Neural progenitor cell (in vitro differentiated cells): ENCODE results near the gene THBS3. TPM values are rescaled to one million over a fixed set of nuclear protein-coding genes. Genes with fewer than 3 reads are reported as not detected.

ENCODE experiments used
- DNase-seq: peaks from one replicate; pipeline ENCODE4 v3.0.0-alpha.2; 2016; ENCODE audit warnings: low spot score
- H2AFZ ChIP-seq: fragments of 200-600 bp; sonication (generic); replicated peaks from 2 replicates; pipeline ENCODE4 v1.6.1; 2016; ENCODE audit warnings: antibody characterized with exemption
- H3F3A ChIP-seq: fragments of 200-600 bp; sonication (generic); 2 replicates; pipeline ENCODE4 v1.6.1; 2016; ENCODE audit warnings: antibody characterized with exemption, low read depth
- H3K27ac ChIP-seq: fragments of 200-600 bp; sonication (generic); 2 replicates; pipeline ENCODE4 v1.5.1; 2016; ENCODE audit warnings: mild to moderate bottlenecking
- H3K27me3 ChIP-seq: fragments of 200-600 bp; sonication (generic); 2 replicates; pipeline ENCODE4 v1.6.1; 2016; ENCODE audit warnings: mild to moderate bottlenecking, moderate library complexity
- H3K36me3 ChIP-seq: fragments of 200-600 bp; sonication (generic); 2 replicates; pipeline ENCODE4 v1.5.1; 2016
- H3K4me1 ChIP-seq: fragments of 200-600 bp; sonication (generic); 2 replicates; pipeline ENCODE4 v1.6.1; 2016; ENCODE audit warnings: mixed run types
- H3K4me2 ChIP-seq: fragments of 200-600 bp; sonication (generic); 2 replicates; pipeline ENCODE4 v1.6.1; 2016
- H3K4me3 ChIP-seq: fragments of 200-600 bp; sonication (generic); 2 replicates; pipeline ENCODE4 v1.5.1; 2016
- H3K79me2 ChIP-seq: fragments of 200-600 bp; sonication (generic); 2 replicates; pipeline ENCODE4 v1.6.1; 2016; ENCODE audit warnings: low read depth
- H3K9ac ChIP-seq: fragments of 200-600 bp; sonication (generic); 2 replicates; pipeline ENCODE4 v1.6.1; 2016
- H3K9me3 ChIP-seq: fragments of 200-600 bp; sonication (generic); 2 replicates; pipeline ENCODE4 v1.5.1; 2016; ENCODE audit warnings: low read depth
- H4K20me1 ChIP-seq: fragments of 200-600 bp; sonication (generic); 2 replicates; pipeline ENCODE4 v1.6.1; 2016; ENCODE audit warnings: low read depth
- H3K27ac Mint-ChIP-seq: 3 replicates; pipeline ENCODE4 v1.8.0; 2021; ENCODE audit warnings: mixed read lengths
- H3K27me3 Mint-ChIP-seq: 2 replicates; pipeline ENCODE4 v1.8.0; 2022; ENCODE audit warnings: low read depth, mild to moderate bottlenecking, inconsistent platforms, moderate library complexity, mixed read lengths; ENCODE audit not compliant: insufficient read depth
- H3K36me3 Mint-ChIP-seq: 3 replicates; pipeline ENCODE4 v1.8.0; 2021; ENCODE audit warnings: mixed read lengths
- H3K4me1 Mint-ChIP-seq: 3 replicates; pipeline ENCODE4 v1.8.0; 2021; ENCODE audit warnings: mixed read lengths
- H3K4me3 Mint-ChIP-seq: 3 replicates; pipeline ENCODE4 v1.8.0; 2021; ENCODE audit warnings: mild to moderate bottlenecking, moderate library complexity, mixed read lengths
- H3K9me3 Mint-ChIP-seq: 3 replicates; pipeline ENCODE4 v1.8.0; 2020; ENCODE audit warnings: mixed read lengths
- CTCF ChIP-seq: fragments of 200-600 bp; sonication (generic); IDR thresholded peaks from 2 replicates; pipeline ENCODE4 v1.5.1; 2017; ENCODE audit warnings: antibody characterized with exemption, mild to moderate bottlenecking
- EZH2 ChIP-seq: fragments of 200-600 bp; sonication (generic); IDR thresholded peaks from 2 replicates; pipeline ENCODE4 v1.6.1; 2017; ENCODE audit warnings: antibody characterized with exemption, mild to moderate bottlenecking, moderate library complexity
- EZH2phosphoT487 ChIP-seq: fragments of 200-600 bp; sonication (generic); IDR thresholded peaks from 2 replicates; pipeline ENCODE4 v1.6.1; 2017; ENCODE audit warnings: antibody characterized with exemption
- total RNA-seq: library from RNA; depleted of rRNA; stranded (reverse); fragments of >200 nt; gene quantifications from 2 replicates; pipeline ENCODE4 v1.2.3, GENCODE V29; 2015; ENCODE audit warnings: low replicate concordance

THBS3 gene
- total RNA-seq, 1 donor from 2014 or later: 19.3 TPM

DNA sequence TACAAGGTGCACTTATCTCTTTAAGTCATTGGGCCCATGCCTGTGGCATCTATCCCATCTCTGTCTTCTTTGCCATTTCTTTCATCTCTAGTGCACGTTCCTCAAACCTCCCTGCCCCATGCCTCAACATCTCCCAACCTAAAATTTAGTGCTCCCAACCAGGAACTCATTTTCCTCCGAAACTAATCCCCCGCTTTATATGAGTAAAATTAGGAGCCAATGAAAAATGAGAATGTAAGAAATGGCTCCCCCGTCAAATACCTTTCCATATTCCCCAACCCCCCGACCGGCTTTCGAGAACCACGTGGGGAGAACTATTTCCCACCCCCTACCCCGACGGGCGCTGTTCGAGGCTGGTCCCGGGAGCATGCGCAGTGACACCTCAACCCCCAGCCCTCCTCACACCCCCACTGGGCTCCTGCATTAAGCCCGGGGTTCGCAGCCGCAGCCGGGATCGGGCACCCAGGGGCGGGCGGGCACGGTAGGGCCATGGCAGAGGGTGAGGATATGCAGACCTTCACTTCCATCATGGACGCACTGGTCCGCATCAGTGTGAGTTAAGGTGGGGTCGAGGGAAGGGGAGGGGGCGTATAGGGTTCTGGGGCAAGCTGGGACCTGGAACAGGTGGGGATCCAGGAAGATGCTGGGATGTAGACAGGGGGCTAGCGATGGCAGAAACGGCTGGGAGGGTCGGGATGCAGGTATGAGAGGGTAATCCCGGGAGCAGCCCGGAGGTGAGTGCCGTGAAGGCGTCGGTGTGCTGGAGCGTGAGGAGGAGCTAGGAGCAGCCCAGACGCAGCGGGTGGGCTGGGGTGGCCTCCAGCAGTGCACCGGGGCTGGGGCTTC, 34.0 kb downstream of the THBS3 start, which contains the start of gene TRIM46:
Gene TRIM46, plus strand, starts transcription at position 372 of the 846 bp plus-strand sequence. Its CDS starts 118 bp downstream, at position 490.
- no peaks in the 10 kb centered on the region for H3K36me3 ChIP-seq
- H3K9ac ChIP-seq: peak within 1 kb of the TSS; percentile 77
- Mint-ChIP-seq H3K4me3 (peak within 1 kb of the TSS; percentile 94), H3K36me3 (peaks cover 14% of the 10 kb centered on the region), H3K27me3 (peaks cover 19% of the 10 kb centered on the region), H3K4me1 (peaks cover 36% of the 10 kb centered on the region), H3K27ac (peak within 1 kb of the TSS; percentile 69), H3K9me3 (no peaks in the 10 kb centered on the region)
- H4K20me1 ChIP-seq: no peaks in the 10 kb centered on the region
- H3K4me2 ChIP-seq: peak within 1 kb of the TSS; percentile 98
- TF ChIP-seq CTCF (no peak), EZH2phosphoT487 (peak; percentile 29)
- peaks cover 65% of the 10 kb centered on the region for H3F3A ChIP-seq
- H3K79me2 ChIP-seq: peaks cover 26% of the 10 kb centered on the region
- peaks cover 8% of the 10 kb centered on the region for H3K4me1 ChIP-seq
- H3K27ac ChIP-seq: peak within 1 kb of the TSS; percentile 70
- H3K4me3 ChIP-seq: peak within 1 kb of the TSS; percentile 87
- no peaks in the 10 kb centered on the region for H3K27me3 ChIP-seq
- peak; percentile 81 for DNase-seq
- H2AFZ ChIP-seq: peak within 1 kb of the TSS; percentile 94
- H3K9me3 ChIP-seq: no peaks in the 10 kb centered on the region

GRCh38 chr1:155172732-155173477, 34.8 kb downstream of the THBS3 start, which contains the start of gene KRTCAP2:
Gene KRTCAP2, minus strand, starts transcription at chr1:155173304. Its CDS starts 80 bp downstream, at chr1:155173224.
- DNase-seq: peak; percentile 98
- Histone ChIP-seq H3K4me2 (peak within 1 kb of the TSS; percentile 98), H2AFZ (peak within 1 kb of the TSS; percentile 94), H3K36me3 (no peaks in the 10 kb centered on the region), H3K4me1 (peaks cover 8% of the 10 kb centered on the region), H3F3A (peaks cover 73% of the 10 kb centered on the region), H3K27ac (peak within 1 kb of the TSS; percentile 70), H3K4me3 (peak within 1 kb of the TSS; percentile 87), H3K9ac (peak within 1 kb of the TSS; percentile 77), H3K79me2 (peaks cover 26% of the 10 kb centered on the region), H3K27me3 (no peaks in the 10 kb centered on the region), H4K20me1 (no peaks in the 10 kb centered on the region), H3K9me3 (no peaks in the 10 kb centered on the region)
- H3K4me3 Mint-ChIP-seq: peak within 1 kb of the TSS; percentile 94
- TF ChIP-seq EZH2: no peak
- TF ChIP-seq EZH2phosphoT487: no peak
- TF ChIP-seq CTCF: peak; percentile 91
- no peaks in the 10 kb centered on the region for H3K9me3 Mint-ChIP-seq
- peaks cover 19% of the 10 kb centered on the region for H3K27me3 Mint-ChIP-seq
- peaks cover 14% of the 10 kb centered on the region for H3K36me3 Mint-ChIP-seq
- peak within 1 kb of the TSS; percentile 58 for H3K27ac Mint-ChIP-seq
- H3K4me1 Mint-ChIP-seq: peaks cover 38% of the 10 kb centered on the region

DNA sequence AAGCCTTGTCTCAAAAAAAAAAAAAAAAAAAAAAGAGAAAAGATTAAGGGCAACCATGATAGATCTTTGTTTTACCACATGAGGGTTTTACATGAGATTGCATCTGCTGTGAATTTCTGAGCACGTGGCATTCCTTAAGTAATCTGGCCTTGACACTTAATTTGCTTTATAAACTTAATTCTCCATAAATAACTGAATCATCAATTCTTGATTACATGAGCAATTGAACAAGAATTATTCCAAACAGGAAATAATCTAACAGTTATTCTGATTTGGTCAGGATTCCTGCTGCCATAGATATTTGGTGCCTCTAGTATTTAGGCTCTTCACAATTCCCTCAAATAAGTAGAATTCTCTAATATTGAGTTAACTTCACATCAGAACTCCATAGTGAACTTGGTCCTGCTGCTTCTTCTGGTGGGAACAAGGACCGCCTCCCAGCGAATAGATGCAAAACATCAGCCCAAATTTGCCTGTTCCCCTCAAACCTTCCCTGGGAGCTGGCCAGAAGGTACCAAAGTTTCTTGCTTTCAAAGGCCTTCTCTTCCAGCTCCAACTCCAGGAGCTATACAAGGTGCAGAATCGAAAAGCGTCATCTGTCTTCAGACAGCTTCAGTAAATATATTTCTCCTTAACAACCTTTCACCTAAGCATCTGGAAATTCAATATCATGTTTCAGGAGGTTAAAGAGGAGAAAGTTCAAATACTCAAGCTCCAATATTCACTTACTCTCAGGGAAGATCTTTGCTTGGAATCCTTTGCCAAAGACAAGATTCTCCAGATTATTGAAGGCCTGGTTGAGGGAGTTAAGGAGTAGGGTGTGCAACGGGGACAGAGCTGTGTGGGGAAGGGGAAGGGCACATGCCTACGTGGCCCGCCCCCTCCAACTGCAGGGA, 35.6 kb downstream of the THBS3 start:
- no peak for DNase-seq
- Histone ChIP-seq H3K9me3 (no peaks in the 10 kb centered on the region), H3K27ac (peak overlapping the region; percentile 70), H3K9ac (peak overlapping the region; percentile 77), H3K27me3 (no peaks in the 10 kb centered on the region), H3K36me3 (no peaks in the 10 kb centered on the region), H3K4me1 (peaks cover 10% of the 10 kb centered on the region), H3K4me2 (peak overlapping the region; percentile 98), H2AFZ (peak overlapping the region; percentile 94), H3F3A (peaks cover 80% of the 10 kb centered on the region), H3K79me2 (peaks cover 26% of the 10 kb centered on the region), H4K20me1 (no peaks in the 10 kb centered on the region), H3K4me3 (peak overlapping the region; percentile 87)
- H3K9me3 Mint-ChIP-seq: no peaks in the 10 kb centered on the region
- peaks cover 10% of the 10 kb centered on the region for H3K36me3 Mint-ChIP-seq
- H3K27ac Mint-ChIP-seq: peak overlapping the region; percentile 58
- H3K4me3 Mint-ChIP-seq: peak overlapping the region; percentile 94
- TF ChIP-seq EZH2: no peak
- no peak for TF ChIP-seq EZH2phosphoT487
- no peak for TF ChIP-seq CTCF
- H3K4me1 Mint-ChIP-seq: peaks cover 46% of the 10 kb centered on the region
- peaks cover 16% of the 10 kb centered on the region for H3K27me3 Mint-ChIP-seq
